Caco-2 (cell line): ENCODE data around the gene RHOH. TPM values are rescaled to one million over a fixed set of nuclear protein-coding genes. Genes with fewer than 3 reads are reported as not detected.

ENCODE experiments used
- total RNA-seq: library from RNA; stranded (reverse); gene quantifications from 2 replicates; pipeline ENCODE4 v1.2.3, GENCODE V29; 2022

Gene RHOH
- total RNA-seq, 1 experiment from 2014 or later = not detected

Other genes starting within 250 kb of the RHOH start
- gene PDS5A, start 219.1 kb upstream of the RHOH start, total RNA-seq = 78.8 and 84.0 TPM in 2 replicates
- gene N4BP2, start 140.2 kb upstream of the RHOH start, total RNA-seq = 27.5 and 28.7 TPM in 2 replicates
- not detected in 2 replicates for gene CHRNA9, start 138.3 kb downstream of the RHOH start, total RNA-seq